HCT116 (cell line): ENCODE data around the gene MYRF. TPM values are rescaled to one million over a fixed set of nuclear protein-coding genes. Genes with fewer than 3 reads are reported as not detected.

Experiments
- ATAC-seq: fragments of 200-7000 bp; cut with Tn5 transposase; 2 replicates; pipeline ENCODE4 v1.9.1; 2020; ENCODE audit warnings: mild to moderate bottlenecking, moderate library complexity
- BruUV-seq: library from RNA; stranded (reverse); fragments of 400-500 nt; replicated peaks from 2 replicates; lab custom pipeline; 2021; lab: Mats Ljungman, UMichigan
- CTCF ChIA-PET: fragments of 300-600 bp; sonication (Branson Sonifier 250); formaldehyde crosslinking; loops from one replicate; lab custom pipeline; 2021; ENCODE audit warnings: antibody characterized with exemption; lab: Charles Lee
- POLR2A ChIA-PET: fragments of 300-600, 350-600 bp; sonication (Branson Sonifier 250); formaldehyde crosslinking; loops from one replicate; lab custom pipeline; 2021; ENCODE audit warnings: antibody characterized with exemption; lab: Charles Lee
- RAD21 ChIA-PET, 2 experiments: fragments of 300-600 bp; sonication (Branson Sonifier 250); formaldehyde crosslinking; loops; one replicate each; lab custom pipeline; 2023; ENCODE audit warnings: low total read pairs in 2 of 2; ENCODE audit not compliant: uncharacterized antibody in 2 of 2, unreplicated experiment in 2 of 2, low non-redundant PET in 1 of 2; lab: Charles Lee
- DNase-seq: peaks from one replicate; pipeline ENCODE4 v3.0.0-alpha.2; 2010; ENCODE audit warnings: low read depth, low spot score
- H2AFZ ChIP-seq: fragments of 200-600 bp; shearing (Covaris generic), sonication (generic); 2 replicates; pipeline ENCODE4 v1.6.1; 2017; ENCODE audit warnings: low read depth, mixed run types, mixed read lengths, antibody characterized with exemption, low read length; ENCODE audit not compliant: poor library complexity, severe bottlenecking
- H3K27ac ChIP-seq: 2 replicates; pipeline ENCODE4 v1.5.1; 2012; ENCODE audit warnings: low read depth, low read length
- H3K27me3 ChIP-seq: fragments of 200-600 bp; sonication (generic); 2 replicates; pipeline ENCODE4 v1.6.1; 2016; ENCODE audit warnings: mixed run types, low read length, mixed read lengths; ENCODE audit not compliant: insufficient read depth
- H3K36me3 ChIP-seq, 2 experiments: fragments of 200-500 bp in 1 of 2; fragments of 200-600 bp in 1 of 2; sonication (Bioruptor generic) in 1 of 2; sonication (generic) in 1 of 2; 2 replicates each; pipeline versions ENCODE4 v1.5.1 to v1.6.1; 2014 to 2016; ENCODE audit warnings: low read length in 2 of 2, inconsistent platforms in 1 of 2, mixed read lengths in 1 of 2, mixed run types in 1 of 2; ENCODE audit not compliant: insufficient read depth in 2 of 2, control insufficient read depth in 1 of 2
- H3K4me1 ChIP-seq, 2 experiments: fragments of 200-600 bp in 1 of 2; sonication (generic) in 1 of 2; 2 replicates each; pipeline versions ENCODE4 v1.5.1 to v1.6.1; 2012 to 2017; ENCODE audit warnings: low read length in 2 of 2, inconsistent platforms in 1 of 2, mild to moderate bottlenecking in 1 of 2, mixed read lengths in 1 of 2, mixed run types in 1 of 2, moderate library complexity in 1 of 2; ENCODE audit not compliant: insufficient read depth in 2 of 2, control insufficient read depth in 1 of 2
- H3K4me2 ChIP-seq: fragments of 200-600 bp; sonication (generic); 2 replicates; pipeline ENCODE4 v1.6.1; 2017; ENCODE audit warnings: mixed run types, low read length, mixed read lengths
- H3K4me3 ChIP-seq, 2 experiments: fragments of 200-600 bp in 1 of 2; sonication (generic) in 1 of 2; replicated peaks in 1 of 2; 2 replicates each; pipeline ENCODE4 v1.5.1; 2011 to 2016; ENCODE audit warnings: low read length in 2 of 2, control low read depth in 1 of 2, low read depth in 1 of 2, mild to moderate bottlenecking in 1 of 2, mixed read lengths in 1 of 2, mixed run types in 1 of 2
- H3K79me2 ChIP-seq: fragments of 200-600 bp; sonication (generic); 2 replicates; pipeline ENCODE4 v1.6.1; 2017; ENCODE audit warnings: mild to moderate bottlenecking, mixed run types, low read length, moderate library complexity, mixed read lengths; ENCODE audit not compliant: insufficient read depth
- H3K9ac ChIP-seq: fragments of 200-600 bp; sonication (generic); 2 replicates; pipeline ENCODE4 v1.6.1; 2016; ENCODE audit warnings: low read length, mixed read lengths
- H3K9me2 ChIP-seq: fragments of 200-600 bp; sonication (generic), shearing (Covaris generic); 2 replicates; pipeline ENCODE4 v1.6.1; 2017; ENCODE audit warnings: mixed run types, mild to moderate bottlenecking, moderate library complexity; ENCODE audit not compliant: insufficient read depth
- H3K9me3 ChIP-seq, 2 experiments: fragments of 200-500 bp in 1 of 2; fragments of 200-600 bp in 1 of 2; sonication (Bioruptor generic) in 1 of 2; sonication (generic) in 1 of 2; 2 replicates each; pipeline ENCODE4 v1.6.1; 2014 to 2017; ENCODE audit warnings: low read length in 2 of 2, mixed read lengths in 2 of 2, inconsistent platforms in 1 of 2, low read depth in 1 of 2, mild to moderate bottlenecking in 1 of 2, mixed run types in 1 of 2, moderate library complexity in 1 of 2; ENCODE audit not compliant: control insufficient read depth in 1 of 2, insufficient read depth in 1 of 2
- H4K20me1 ChIP-seq: fragments of 200-600 bp; sonication (generic), shearing (Covaris generic); 2 replicates; pipeline ENCODE4 v1.6.1; 2017; ENCODE audit warnings: mixed run types, mild to moderate bottlenecking, moderate library complexity; ENCODE audit not compliant: insufficient read depth
- CBX3 ChIP-seq: IDR thresholded peaks from 2 replicates; pipeline ENCODE4 v1.6.1; 2012; ENCODE audit warnings: low read depth
- CEBPB ChIP-seq: IDR thresholded peaks from 2 replicates; pipeline ENCODE4 v1.6.1; 2012; ENCODE audit warnings: low read depth
- EGR1 ChIP-seq: IDR thresholded peaks from 2 replicates; pipeline ENCODE4 v1.6.1; 2012; ENCODE audit warnings: low read depth
- ELF1 ChIP-seq: IDR thresholded peaks from 2 replicates; pipeline ENCODE4 v1.6.1; 2012; ENCODE audit warnings: low read depth, borderline replicate concordance
- EZH2 ChIP-seq: fragments of 200-600 bp; sonication (generic); IDR thresholded peaks from 2 replicates; pipeline ENCODE4 v1.6.1; 2017; ENCODE audit warnings: antibody characterized with exemption, mixed run types
- EZH2phosphoT487 ChIP-seq: fragments of 200-600 bp; IDR thresholded peaks from 2 replicates; pipeline ENCODE4 v1.6.1; 2018; ENCODE audit warnings: antibody characterized with exemption, borderline replicate concordance
- FOSL1 ChIP-seq: IDR thresholded peaks from 2 replicates; pipeline ENCODE4 v1.6.1; 2012; ENCODE audit warnings: low read depth
- JUND ChIP-seq: IDR thresholded peaks from 2 replicates; pipeline ENCODE4 v1.6.1; 2012
- POLR2A ChIP-seq: IDR thresholded peaks from 2 replicates; pipeline ENCODE4 v1.7.0; 2011; ENCODE audit warnings: borderline replicate concordance; ENCODE audit not compliant: insufficient read depth, insufficient read length; ENCODE audit errors: extremely low read depth
- POLR2AphosphoS5 ChIP-seq: IDR thresholded peaks from 2 replicates; pipeline ENCODE4 v1.6.1; 2011; ENCODE audit warnings: mild to moderate bottlenecking, low read depth, low read length, moderate library complexity
- RAD21 ChIP-seq: IDR thresholded peaks from 2 replicates; pipeline ENCODE4 v1.6.1; 2012; ENCODE audit warnings: low read depth, mild to moderate bottlenecking
- SIN3A ChIP-seq: IDR thresholded peaks from 2 replicates; pipeline ENCODE4 v1.6.1; 2012; ENCODE audit warnings: low read depth
- SRF ChIP-seq: IDR thresholded peaks from 2 replicates; pipeline ENCODE4 v1.6.1; 2012; ENCODE audit warnings: low read depth
- TCF7L2 ChIP-seq: IDR thresholded peaks from 2 replicates; pipeline ENCODE4 v1.7.0; 2011; ENCODE audit warnings: borderline replicate concordance, inconsistent platforms; ENCODE audit not compliant: insufficient read depth, insufficient read length; ENCODE audit errors: extremely low read depth
- ZFX ChIP-seq: fragments of 450-650 bp; IDR thresholded peaks from 2 replicates; pipeline ENCODE4 v1.6.1; 2017
- ZNF274 ChIP-seq: fragments of 200-500 bp; sonication (Bioruptor generic); IDR thresholded peaks from 2 replicates; pipeline ENCODE4 v1.6.1; 2014; ENCODE audit warnings: mild to moderate bottlenecking, low read depth, low read length, inconsistent platforms
- intact Hi-C: fragments of 100-400 bp; cut with micrococcal nuclease; formaldehyde crosslinking; loops from 2 replicates; pipeline ENCODE4 v1.10.0; 2022
- total RNA-seq: library from RNA; stranded (reverse); gene quantifications from one replicate; pipeline ENCODE4 v1.2.1, GENCODE V29; 2021; ENCODE audit not compliant: unreplicated experiment
- TF ChIP-seq, protein P1 (sequence below): IDR thresholded peaks from 2 replicates; pipeline ENCODE4 v1.6.1; 2011; ENCODE audit warnings: mild to moderate bottlenecking, low read length, moderate library complexity; ENCODE audit not compliant: insufficient replicate concordance; ENCODE audit errors: extremely low read depth
- TF ChIP-seq, protein P2 (sequence below), 3 experiments: fragments of 200-600 bp in 1 of 3; sonication (generic) in 1 of 3; IDR thresholded peaks in 2 of 3; conservative IDR thresholded peaks in 1 of 3; 2 replicates each; pipeline ENCODE4 v1.5.1; 2012 to 2017; ENCODE audit warnings: low read depth in 2 of 3, low read length in 2 of 3, antibody characterized with exemption in 1 of 3, borderline replicate concordance in 1 of 3, control low read depth in 1 of 3, mild to moderate bottlenecking in 1 of 3, mixed read lengths in 1 of 3, mixed run types in 1 of 3, moderate library complexity in 1 of 3; ENCODE audit not compliant: insufficient read depth in 1 of 3
- TF ChIP-seq, protein P3 (sequence below): IDR thresholded peaks from 2 replicates; pipeline ENCODE4 v1.6.1; 2012
- TF ChIP-seq, protein P4 (sequence below): IDR thresholded peaks from 2 replicates; pipeline ENCODE4 v1.6.1; 2012

The MYRF gene
- total RNA-seq, 1 experiment from 2014 or later = 52.3 TPM

DNA sequence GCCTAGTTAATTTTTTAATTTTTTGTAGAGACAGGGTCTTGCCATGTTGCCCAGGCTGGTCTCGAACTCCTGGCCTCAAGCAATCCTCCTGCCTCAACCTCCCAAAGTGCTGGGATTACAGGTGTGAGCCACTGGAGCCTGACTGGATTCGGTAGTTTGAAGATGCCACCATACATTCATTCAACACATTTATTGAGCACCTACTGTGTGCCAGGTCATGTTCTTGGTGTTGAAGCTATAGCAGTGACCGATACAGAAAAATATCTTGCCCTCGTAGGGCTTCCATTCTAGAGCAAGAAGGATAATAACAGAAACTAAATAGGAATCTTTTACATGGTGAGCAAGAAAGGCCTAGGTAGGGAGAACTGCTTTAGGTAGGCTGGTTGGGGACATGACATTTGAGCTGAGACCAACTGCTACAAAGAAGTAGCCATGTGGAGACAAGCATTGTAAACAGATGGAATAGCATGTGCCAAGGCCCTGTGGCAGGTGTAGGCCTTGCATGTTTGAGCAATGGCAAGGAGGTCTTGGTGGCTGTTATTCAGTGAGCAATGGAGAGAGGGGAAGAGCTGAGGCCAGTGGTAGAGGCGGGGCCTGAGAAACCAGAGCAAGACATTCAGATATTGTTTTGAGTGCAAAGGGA lies 1.7 kb upstream of the MYRF start:
- no peaks in the 10 kb centered on the region for H4K20me1 ChIP-seq
- ChIA-PET RAD21 (no interaction called here), POLR2A (no interaction called here), CTCF (interaction anchor here (1.5 kb wide), 1 partner anchor 11 kb away, joined by 3 read pairs; no protein-coding TSS in a partner anchor)
- no peak overlapping the region for H3K27ac ChIP-seq
- peaks cover 30% of the 10 kb centered on the region; the same call in 1 of the 2 replicates for H3K79me2 ChIP-seq
- ATAC-seq (no peak), DNase-seq (no peak)
- no peaks in the 10 kb centered on the region for H3K36me3 ChIP-seq
- H3K9me3 ChIP-seq = no peaks in the 10 kb centered on the region
- H3K4me2 ChIP-seq = no peak overlapping the region
- no peak overlapping the region for H3K9ac ChIP-seq
- no peak overlapping the region for H3K4me3 ChIP-seq
- intact Hi-C loops = no loop called here
- no peaks in the 10 kb centered on the region for H3K27me3 ChIP-seq
- H3K9me2 ChIP-seq = no peaks in the 10 kb centered on the region
- TF ChIP-seq POLR2A (no peak), EZH2 (no peak), CBX3 (no peak), JUND (no peak), FOSL1 (no peak), RAD21 (no peak), ZFX (no peak), EGR1 (no peak), POLR2AphosphoS5 (no peak), ZNF274 (no peak), ELF1 (no peak), SIN3A (no peak), CEBPB (no peak), TCF7L2 (no peak), EZH2phosphoT487 (no peak), SRF (no peak)
- TF ChIP-seq, protein P1, sequence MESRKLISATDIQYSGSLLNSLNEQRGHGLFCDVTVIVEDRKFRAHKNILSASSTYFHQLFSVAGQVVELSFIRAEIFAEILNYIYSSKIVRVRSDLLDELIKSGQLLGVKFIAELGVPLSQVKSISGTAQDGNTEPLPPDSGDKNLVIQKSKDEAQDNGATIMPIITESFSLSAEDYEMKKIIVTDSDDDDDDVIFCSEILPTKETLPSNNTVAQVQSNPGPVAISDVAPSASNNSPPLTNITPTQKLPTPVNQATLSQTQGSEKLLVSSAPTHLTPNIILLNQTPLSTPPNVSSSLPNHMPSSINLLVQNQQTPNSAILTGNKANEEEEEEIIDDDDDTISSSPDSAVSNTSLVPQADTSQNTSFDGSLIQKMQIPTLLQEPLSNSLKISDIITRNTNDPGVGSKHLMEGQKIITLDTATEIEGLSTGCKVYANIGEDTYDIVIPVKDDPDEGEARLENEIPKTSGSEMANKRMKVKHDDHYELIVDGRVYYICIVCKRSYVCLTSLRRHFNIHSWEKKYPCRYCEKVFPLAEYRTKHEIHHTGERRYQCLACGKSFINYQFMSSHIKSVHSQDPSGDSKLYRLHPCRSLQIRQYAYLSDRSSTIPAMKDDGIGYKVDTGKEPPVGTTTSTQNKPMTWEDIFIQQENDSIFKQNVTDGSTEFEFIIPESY = no peak
- TF ChIP-seq, protein P2, sequence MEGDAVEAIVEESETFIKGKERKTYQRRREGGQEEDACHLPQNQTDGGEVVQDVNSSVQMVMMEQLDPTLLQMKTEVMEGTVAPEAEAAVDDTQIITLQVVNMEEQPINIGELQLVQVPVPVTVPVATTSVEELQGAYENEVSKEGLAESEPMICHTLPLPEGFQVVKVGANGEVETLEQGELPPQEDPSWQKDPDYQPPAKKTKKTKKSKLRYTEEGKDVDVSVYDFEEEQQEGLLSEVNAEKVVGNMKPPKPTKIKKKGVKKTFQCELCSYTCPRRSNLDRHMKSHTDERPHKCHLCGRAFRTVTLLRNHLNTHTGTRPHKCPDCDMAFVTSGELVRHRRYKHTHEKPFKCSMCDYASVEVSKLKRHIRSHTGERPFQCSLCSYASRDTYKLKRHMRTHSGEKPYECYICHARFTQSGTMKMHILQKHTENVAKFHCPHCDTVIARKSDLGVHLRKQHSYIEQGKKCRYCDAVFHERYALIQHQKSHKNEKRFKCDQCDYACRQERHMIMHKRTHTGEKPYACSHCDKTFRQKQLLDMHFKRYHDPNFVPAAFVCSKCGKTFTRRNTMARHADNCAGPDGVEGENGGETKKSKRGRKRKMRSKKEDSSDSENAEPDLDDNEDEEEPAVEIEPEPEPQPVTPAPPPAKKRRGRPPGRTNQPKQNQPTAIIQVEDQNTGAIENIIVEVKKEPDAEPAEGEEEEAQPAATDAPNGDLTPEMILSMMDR (IDR thresholded peaks at IDR 0.05 in 2 of 3, conservative IDR thresholded peaks at IDR 0.05 in 1 of 3; ENCODE audit: borderline replicate concordance in 1 of 3, insufficient read depth in 1 of 3, low read depth in 2 of 3, low read length in 2 of 3) = no peak
- TF ChIP-seq, protein P3, sequence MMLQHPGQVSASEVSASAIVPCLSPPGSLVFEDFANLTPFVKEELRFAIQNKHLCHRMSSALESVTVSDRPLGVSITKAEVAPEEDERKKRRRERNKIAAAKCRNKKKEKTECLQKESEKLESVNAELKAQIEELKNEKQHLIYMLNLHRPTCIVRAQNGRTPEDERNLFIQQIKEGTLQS = no peak
- TF ChIP-seq, protein P4, sequence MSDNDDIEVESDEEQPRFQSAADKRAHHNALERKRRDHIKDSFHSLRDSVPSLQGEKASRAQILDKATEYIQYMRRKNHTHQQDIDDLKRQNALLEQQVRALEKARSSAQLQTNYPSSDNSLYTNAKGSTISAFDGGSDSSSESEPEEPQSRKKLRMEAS = no peak
- TF ChIP-seq, all 23 proteins: peak for 0
- H3K4me1 ChIP-seq = peaks cover 15 to 54% of the 10 kb centered on the region in 2 experiments
- no TSS peak for BruUV-seq
- no peak overlapping the region for H2AFZ ChIP-seq
